CD4-positive, alpha-beta T cell treated with Interleukin-17A for 4 hours (primary cell): ENCODE measurements around the gene HPCAL4.
A peak's percentile ranks its signal among the peaks of the same experiment; 100 is the strongest.

Experiments
- DNase-seq: peaks from one replicate; pipeline ENCODE4 v3.0.0-alpha.2; 2020; ENCODE audit warnings: mixed read lengths

The HPCAL4 gene

GRCh38 chr1:39673215-39673614, 18.0 kb downstream of the HPCAL4 start:
- no peak for DNase-seq

DNA sequence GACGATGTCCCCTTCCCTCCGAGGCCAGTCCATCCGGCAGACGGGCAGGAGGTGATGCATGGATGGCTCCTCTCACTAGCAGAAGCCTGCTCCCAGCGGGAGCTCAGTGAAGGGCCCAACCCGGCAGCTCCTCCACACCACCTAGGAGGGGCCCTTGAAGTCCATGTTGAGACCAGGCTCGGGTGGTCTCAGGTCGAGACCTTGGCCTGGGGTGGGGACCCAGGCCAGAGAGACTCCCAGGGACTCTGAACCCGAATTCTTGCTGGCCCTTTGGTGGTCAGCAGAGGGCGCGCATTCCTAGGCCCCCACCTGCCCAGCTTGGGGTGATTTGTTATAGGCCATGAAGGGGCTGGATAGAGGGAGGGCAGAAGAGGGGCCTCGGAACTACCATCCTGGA, 18.7 kb downstream of the HPCAL4 start:
- peak; percentile 55 for DNase-seq

DNA sequence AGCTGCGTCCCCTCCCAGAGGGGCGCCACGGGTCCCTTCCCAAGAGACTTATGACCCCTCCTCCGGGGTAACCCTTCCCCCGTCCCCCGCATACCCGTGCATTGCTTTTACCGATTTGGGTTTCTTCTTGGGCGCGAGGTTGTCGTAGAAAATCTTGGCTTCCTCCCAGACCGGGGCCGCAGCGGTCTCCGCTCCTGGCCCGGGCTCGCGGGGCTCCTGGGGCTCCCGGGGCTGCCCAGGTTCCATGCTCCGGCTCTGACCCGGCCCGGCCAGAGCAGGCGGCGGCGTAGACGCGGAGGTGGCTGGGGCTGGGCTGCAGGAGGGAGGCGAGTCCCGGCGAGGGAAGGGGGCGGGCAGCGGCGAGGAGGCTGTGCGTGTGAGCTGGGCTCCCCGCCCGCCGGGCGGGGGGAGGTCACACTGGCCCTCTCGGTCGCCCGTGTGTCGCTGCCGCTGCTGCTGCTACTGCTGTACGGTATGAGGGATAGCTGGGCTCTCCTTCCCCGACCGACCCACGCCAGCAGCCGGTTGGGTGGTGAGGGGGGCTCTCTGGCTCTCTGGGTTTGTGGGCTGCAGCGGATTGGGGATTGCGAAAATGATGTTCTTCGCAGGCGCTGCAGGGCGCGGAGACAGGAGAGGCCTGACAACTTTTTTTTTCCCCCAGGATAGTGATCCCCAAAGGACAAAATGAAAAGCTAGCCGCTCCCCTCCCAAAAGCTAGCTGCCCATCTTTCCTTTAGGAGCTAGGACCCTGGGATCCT, 19.3 kb downstream of the HPCAL4 start, which contains the start of gene NT5C1A:
NT5C1A (minus strand) TSS at position 315 of the 758 bp plus-strand sequence; CDS start at position 246, 69 bp downstream.
- peak; percentile 64 for DNase-seq

GRCh38 chr1:39671433-39671792, 19.8 kb downstream of the HPCAL4 start:
- peak; percentile 29 for DNase-seq

DNA sequence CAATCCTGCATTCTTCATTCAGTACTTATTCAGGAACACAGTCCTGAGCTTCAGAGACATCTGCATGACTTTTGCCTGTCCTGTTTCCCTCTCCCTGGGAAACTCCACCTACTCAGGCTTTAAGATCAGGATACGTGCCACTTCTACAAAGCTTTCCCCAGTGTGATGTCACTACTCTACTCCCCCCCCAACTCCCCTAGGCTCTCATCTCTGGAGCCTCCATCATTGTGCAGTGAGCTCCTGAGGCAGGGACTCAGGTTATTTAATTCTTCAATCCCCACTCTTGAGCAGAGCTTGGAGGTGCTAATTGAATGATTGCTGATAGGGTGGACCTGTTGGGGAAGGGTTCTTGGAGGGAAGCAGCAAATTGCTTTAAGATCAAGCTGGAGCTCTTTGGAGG, 20.5 kb downstream of the HPCAL4 start:
- no peak for DNase-seq

DNA sequence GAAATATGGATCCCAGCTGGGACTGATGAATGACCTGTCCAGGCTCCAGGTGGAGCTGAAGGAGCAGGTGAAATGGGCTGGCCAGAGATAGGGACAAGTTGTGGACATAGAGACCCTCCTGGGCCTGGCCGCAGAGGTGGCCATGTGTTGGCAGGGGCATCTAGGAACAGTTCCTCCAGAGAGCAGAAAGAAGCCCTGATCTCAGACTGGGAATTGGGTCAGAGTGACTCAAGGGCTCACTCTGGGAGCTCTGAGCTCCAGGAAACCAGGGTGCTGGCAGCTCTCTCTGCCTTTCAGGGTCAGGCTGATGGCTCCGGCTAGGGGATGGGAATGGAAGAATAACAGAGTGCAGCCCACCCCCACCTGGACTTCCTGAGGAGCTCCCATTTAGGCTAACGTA, 22.3 kb downstream of the HPCAL4 start:
- DNase-seq = no peak

GRCh38 chr1:39668111-39668510, 23.1 kb downstream of the HPCAL4 start:
- DNase-seq = no peak

GRCh38 chr1:39666772-39667171, 24.5 kb downstream of the HPCAL4 start:
- no peak for DNase-seq

DNA sequence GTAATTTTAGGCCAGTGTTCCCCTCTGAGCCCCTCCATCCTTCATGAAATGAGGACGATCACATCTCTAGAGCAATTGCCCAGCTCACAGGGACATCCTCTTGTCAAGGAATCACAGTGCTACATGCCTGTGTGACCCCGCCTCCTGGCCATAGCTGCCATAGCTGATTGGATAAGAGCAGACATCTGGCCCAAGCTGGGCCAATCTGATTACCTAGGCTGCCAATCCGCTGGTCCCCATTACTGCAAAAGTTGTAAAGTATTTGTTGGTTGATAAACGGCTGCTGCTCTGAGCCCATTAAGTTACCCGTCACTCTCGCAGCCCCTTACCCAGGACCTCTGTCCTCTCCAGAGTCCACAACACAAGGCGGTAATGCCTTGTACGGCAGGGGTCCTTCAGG, 27.7 kb downstream of the HPCAL4 start:
- DNase-seq = no peak

DNA sequence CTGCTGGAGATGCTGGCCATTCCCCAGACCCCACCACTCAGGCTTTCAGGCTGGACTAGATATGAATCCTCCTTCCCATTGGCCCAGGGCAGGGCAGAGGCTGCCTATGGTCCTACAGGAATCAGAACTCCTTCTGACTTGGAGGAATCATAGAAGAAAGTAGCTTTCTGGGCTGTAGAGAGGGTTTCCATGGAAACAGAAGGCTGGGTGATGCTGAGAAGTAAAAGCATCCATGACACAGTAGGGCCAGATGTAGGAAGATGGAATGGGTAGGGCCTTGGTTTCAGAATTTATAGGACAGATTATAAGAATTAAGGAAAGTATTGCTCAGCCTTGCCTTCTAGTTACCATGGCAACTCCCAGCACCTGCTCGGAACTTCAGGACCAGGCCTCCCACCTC, 28.4 kb downstream of the HPCAL4 start:
- DNase-seq = no peak

DNA sequence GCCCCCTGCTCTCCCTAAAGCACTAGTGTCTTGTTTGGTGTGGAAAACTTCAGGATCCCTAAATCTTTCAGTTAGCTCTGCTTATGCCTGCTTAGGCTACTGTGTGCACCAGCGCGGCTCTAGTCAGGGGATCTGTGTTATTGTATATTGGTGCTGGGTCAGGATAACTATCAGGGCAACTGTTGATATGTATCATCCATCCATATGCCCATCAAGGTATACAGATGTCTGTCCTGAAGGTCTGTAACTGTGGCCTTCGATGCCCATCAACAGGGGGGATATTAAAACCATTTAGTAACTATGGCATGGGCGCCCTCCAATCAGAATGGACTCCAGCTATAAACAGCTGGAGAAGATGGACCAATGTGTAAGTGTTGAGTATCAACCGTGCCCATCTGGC, 31.7 kb downstream of the HPCAL4 start:
- no peak for DNase-seq

GRCh38 chr1:39659110-39659509, 32.1 kb downstream of the HPCAL4 start:
- no peak for DNase-seq

DNA sequence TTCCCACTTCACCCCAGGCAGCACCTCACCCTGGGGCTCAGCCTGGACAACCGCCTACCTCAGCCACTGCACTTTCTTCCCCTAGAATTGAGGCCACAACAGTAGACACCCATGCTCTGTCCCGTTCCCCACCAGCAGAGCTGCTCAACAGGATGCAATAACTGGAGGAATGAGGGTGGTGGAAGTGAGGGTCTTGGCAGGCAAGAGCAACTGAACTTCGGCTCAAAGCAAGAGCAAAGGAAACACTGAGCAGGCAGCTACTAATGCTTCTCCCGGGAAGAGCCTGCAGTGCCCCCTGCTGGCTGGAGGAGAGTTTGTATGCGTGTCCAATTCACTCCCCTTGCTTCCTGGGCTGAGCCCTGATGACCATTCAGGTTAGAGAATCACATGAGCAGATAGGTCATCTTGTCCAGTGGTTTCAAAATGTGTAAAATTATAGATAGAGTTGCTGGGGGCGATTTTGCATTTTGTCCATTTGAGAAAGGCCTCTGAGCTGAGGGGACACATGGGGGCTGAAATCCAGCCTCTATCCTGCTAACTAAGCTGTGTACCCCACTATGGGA, 33.2 kb downstream of the HPCAL4 start:
- DNase-seq = peak; percentile 79

DNA sequence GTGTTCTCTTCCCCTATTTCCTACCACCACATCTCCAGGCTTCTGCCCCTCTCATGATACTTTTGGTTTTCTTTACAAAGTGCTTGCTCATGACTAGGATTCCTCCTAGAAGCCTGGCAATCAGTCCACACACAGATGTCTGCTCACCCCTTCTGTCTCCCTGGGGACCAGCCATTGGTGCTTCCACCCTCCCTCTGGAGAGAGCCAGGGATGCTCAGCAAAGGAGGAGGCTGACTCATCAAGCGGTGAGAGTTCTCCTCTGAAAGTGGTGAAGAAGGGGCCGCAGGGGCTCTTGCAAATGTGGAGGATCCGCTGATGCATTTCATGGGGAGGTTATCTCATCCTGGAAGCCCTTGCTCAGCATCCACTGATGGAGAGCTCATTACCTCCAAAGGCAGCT, 33.8 kb downstream of the HPCAL4 start:
- no peak for DNase-seq

- no peak for DNase-seq
These were observed 34.8 kb downstream of the HPCAL4 start for GRCh38 chr1:39656391-39656790.

- no peak for DNase-seq
These were observed 35.5 kb downstream of the HPCAL4 start for GRCh38 chr1:39655578-39656268.

- no peak for DNase-seq
These were observed 36.9 kb downstream of the HPCAL4 start for GRCh38 chr1:39654291-39654690.

DNA sequence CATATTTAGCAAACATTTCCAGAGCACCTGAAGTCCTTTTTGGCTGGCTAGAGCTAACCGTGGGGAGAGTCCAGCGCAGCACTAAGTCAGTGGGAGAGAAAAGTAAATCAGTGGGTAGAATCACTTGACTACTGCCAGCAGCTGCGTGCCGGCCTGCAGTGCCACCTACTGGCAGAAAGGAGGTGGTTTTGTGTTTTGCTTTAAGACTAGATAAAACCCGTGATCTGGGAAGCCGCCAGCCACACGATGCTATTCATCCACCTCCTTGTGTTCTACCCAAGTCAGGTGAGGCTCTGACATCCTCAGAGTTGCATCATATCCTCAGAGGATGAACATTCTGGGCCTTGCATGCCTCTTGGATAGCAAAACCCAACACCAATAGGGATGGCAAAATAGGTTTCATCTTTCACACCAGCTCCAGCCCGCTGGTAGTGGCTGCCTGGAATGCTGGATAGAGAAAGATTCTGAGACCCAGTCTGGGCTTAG, 37.6 kb downstream of the HPCAL4 start:
- peak; percentile 80 for DNase-seq

DNA sequence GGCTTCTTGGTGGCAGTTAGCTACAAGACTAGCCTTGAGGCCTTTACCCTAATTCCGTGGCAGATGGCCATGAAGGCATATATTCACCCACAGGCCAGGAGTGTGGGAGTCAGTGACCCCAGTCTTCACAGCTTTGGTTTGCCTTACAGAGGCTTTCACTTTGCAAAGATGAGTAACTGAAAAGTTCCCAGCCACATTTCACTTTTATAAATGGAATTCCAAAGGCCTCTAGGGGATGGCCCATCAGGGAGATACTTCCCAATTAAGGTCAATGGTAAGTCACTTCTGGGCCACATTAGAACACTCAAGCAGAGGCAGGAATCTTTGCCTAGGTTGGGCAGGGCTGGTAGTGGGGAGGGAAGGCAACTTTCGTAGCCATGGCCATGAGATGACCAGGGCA, 38.7 kb downstream of the HPCAL4 start:
- DNase-seq = no peak

- no peak for DNase-seq
These were observed 39.1 kb downstream of the HPCAL4 start for GRCh38 chr1:39652105-39652504.

GRCh38 chr1:39650431-39650830, 40.8 kb downstream of the HPCAL4 start:
- no peak for DNase-seq

DNA sequence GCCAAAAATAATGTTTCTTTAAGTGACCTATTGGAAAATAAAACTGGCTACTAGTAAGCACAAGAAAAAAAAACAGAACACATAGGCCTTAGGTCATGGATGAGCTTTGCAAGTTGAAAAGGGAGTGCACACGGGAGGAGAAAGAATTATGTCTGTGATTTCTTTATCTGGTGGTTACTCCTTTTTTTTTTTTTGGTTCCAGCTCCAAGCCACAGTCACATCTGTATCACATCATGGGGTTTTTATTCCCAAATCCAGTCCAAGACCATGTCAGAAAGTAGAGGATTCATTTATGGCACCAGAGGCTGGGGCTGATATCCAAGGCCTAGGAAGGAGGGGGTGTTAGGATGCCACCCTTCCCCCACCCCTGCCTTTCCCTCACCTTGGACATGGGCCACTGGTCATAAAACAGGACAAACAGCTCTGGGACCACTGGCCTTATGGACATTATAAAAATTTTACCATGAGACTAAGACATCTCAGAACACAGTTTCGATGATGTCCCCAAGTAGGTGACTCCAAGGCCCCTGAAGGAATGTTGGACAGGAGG, 41.5 kb downstream of the HPCAL4 start:
- DNase-seq = no peak

DNA sequence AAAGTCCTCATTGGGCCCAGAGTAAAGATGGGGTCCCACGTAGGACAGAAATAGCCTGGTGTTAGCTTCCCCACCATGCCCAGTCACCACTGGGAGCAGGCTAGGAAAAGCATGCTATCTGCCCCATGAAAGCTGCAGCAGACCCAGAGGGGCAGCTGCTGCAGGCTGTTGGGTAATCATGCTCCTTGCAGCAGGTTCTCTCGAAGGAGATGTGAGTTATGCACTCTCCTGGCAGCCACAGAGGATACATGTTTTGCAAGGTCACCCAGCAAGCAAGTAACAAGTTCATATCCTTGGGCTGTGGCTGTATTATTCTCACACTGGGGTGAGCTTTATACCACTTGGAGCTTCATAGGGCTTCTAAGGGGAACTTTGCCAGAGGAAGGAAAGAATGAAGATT, 42.7 kb downstream of the HPCAL4 start:
- DNase-seq = no peak

- no peak for DNase-seq
These were observed 44.0 kb downstream of the HPCAL4 start for GRCh38 chr1:39647247-39647646.
